GM10248 (cell line): ENCODE measurements around the gene STX11.

Experiments
- CTCF ChIA-PET: fragments of 300-600 bp; sonication (Branson Sonifier 250); formaldehyde crosslinking; extraction: SDS; loops from one replicate; lab custom pipeline; 2021; ENCODE audit warnings: antibody characterized with exemption; lab: Yijun Ruan, JAX
- POLR2A ChIA-PET: fragments of 350-650 bp; sonication (Branson Sonifier 250); formaldehyde crosslinking; extraction: SDS; loops from one replicate; lab custom pipeline; 2020; ENCODE audit warnings: antibody characterized with exemption; lab: Yijun Ruan, JAX
- DNase-seq: peaks from one replicate; pipeline ENCODE4 v3.0.0; 2012; ENCODE audit errors: extremely low spot score
- TF ChIP-seq, protein P1 (sequence below): IDR thresholded peaks from 2 replicates; pipeline ENCODE4 v1.5.1; 2012; ENCODE audit warnings: mild to moderate bottlenecking, low read depth; ENCODE audit errors: extremely low read depth, missing control alignments, control extremely low read depth

The STX11 gene

DNA sequence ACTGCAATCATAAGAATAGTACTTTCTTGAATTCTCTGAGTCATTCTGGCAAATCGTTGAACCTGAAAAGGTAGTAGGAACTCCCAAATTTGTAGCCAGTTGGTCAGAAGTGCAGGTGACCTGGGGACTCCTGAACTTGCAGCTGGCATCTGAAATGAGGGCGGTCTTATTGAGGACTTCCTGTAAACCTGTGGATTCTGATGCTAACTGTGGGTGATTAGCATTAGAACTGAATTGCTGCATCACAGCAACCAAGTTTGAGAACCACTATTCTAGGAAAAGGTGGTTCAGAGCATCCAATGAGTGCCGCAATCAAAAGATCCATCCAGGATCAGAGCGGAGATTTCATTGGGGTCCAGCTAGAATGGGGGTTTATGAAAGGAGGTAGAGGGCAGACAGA lies 84.6 kb downstream of the STX11 start:
- TF ChIP-seq, protein P1, sequence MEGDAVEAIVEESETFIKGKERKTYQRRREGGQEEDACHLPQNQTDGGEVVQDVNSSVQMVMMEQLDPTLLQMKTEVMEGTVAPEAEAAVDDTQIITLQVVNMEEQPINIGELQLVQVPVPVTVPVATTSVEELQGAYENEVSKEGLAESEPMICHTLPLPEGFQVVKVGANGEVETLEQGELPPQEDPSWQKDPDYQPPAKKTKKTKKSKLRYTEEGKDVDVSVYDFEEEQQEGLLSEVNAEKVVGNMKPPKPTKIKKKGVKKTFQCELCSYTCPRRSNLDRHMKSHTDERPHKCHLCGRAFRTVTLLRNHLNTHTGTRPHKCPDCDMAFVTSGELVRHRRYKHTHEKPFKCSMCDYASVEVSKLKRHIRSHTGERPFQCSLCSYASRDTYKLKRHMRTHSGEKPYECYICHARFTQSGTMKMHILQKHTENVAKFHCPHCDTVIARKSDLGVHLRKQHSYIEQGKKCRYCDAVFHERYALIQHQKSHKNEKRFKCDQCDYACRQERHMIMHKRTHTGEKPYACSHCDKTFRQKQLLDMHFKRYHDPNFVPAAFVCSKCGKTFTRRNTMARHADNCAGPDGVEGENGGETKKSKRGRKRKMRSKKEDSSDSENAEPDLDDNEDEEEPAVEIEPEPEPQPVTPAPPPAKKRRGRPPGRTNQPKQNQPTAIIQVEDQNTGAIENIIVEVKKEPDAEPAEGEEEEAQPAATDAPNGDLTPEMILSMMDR, result no peak
- POLR2A ChIA-PET, result no interaction called here
- CTCF ChIA-PET, result no interaction called here
- DNase-seq, result no peak
